Subcutaneous abdominal adipose tissue (tissue), 5 donors: ENCODE measurements around the gene TAF10.

Experiments used
- H3K27ac ChIP-seq: one replicate; pipeline ENCODE4 v1.7.0; 2013; ENCODE audit warnings: low read depth, mild to moderate bottlenecking, inconsistent platforms, low read length, moderate library complexity
- H3K27me3 ChIP-seq, 5 donors: one replicate each; pipeline ENCODE4 v1.7.0; 2013; ENCODE audit warnings: low read length in 5 of 5, inconsistent platforms in 1 of 5; ENCODE audit not compliant: control insufficient read depth in 5 of 5, insufficient read depth in 4 of 5
- H3K36me3 ChIP-seq, 5 donors: one replicate each; pipeline ENCODE4 v1.7.0; 2013; ENCODE audit warnings: low read length in 5 of 5; ENCODE audit not compliant: control insufficient read depth in 5 of 5, insufficient read depth in 5 of 5
- H3K4me1 ChIP-seq, 5 donors: one replicate each; pipeline ENCODE4 v1.7.0; 2013; ENCODE audit warnings: low read length in 5 of 5, mild to moderate bottlenecking in 3 of 5, moderate library complexity in 1 of 5; ENCODE audit not compliant: control insufficient read depth in 5 of 5, insufficient read depth in 5 of 5
- H3K4me3 ChIP-seq, 5 donors: one replicate each; pipeline ENCODE4 v1.7.0; 2013; ENCODE audit warnings: low read length in 5 of 5, low read depth in 1 of 5
- H3K9ac ChIP-seq, 5 donors: one replicate each; pipeline ENCODE4 v1.7.0; 2013; ENCODE audit warnings: low read length in 5 of 5, mild to moderate bottlenecking in 4 of 5, moderate library complexity in 3 of 5
- H3K9me3 ChIP-seq, 5 donors: one replicate each; pipeline ENCODE4 v1.7.0; 2013; ENCODE audit warnings: low read length in 5 of 5; ENCODE audit not compliant: control insufficient read depth in 5 of 5
- donor health status: healthy.
- donor health status: healthy.
- donor health status: healthy.
- donor health status: healthy.
- donor health status: healthy.

TAF10 gene

GRCh38 chr11:6570691-6571427, 41.2 kb downstream of the TAF10 start:
- Histone ChIP-seq H3K27ac (no peak overlapping the region), H3K27me3 (no peaks in the 10 kb centered on the region), H3K4me1 (peaks cover 1 to 17% (median 9%) of the 10 kb centered on the region in 5 donors), H3K36me3 (peaks cover 0 to 25% (median 8%) of the 10 kb centered on the region in 5 donors), H3K9me3 (no peaks in the 10 kb centered on the region), H3K9ac (no peak overlapping the region), H3K4me3 (peak overlapping the region in 1 of 5 donors; percentile 12)

- Histone ChIP-seq H3K9ac (no peak overlapping the region), H3K4me1 (peaks cover 1 to 9% (median 8%) of the 10 kb centered on the region in 5 donors), H3K27me3 (no peaks in the 10 kb centered on the region), H3K4me3 (no peak overlapping the region), H3K36me3 (peaks cover 0 to 26% (median 8%) of the 10 kb centered on the region in 5 donors), H3K9me3 (no peaks in the 10 kb centered on the region), H3K27ac (no peak overlapping the region)
Observed at GRCh38 chr11:6569706-6570105, 42.3 kb downstream of the TAF10 start.

DNA sequence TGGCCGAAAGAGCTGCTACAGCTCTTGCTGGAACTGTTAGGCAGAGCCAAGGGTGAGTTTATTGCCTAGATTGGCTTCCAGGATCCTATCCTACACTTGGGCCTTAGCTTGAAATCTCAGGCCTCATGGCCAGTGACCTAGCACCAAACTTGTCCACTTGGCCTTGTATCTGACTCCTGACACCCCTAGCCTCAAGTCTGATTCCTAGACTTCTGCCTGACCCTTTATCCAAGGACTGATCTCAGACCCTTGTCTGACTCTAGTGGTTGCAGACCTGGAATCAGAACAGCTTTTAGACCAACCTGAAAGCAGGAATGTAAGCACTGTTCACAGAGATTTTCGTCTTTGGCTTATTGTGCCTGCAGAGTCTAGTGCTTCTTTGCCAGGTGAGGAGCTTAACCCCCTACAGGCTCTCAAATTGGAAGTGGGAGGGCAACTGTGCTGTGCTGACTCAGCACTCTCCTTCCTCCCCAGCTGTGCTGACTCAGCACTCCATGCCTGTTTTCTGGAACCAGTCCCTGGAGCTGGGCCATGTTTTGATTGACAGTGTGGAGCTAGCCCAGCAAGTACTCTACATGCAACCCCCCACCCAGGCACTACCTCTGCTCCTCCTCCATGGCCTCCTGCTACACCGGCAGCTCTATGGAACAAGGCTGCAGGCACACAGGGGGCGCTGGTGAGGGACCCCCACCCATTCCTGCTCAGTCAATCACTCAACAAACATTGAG, 43.7 kb downstream of the TAF10 start:
- Histone ChIP-seq H3K9me3 (no peaks in the 10 kb centered on the region), H3K9ac (no peak overlapping the region), H3K27me3 (no peaks in the 10 kb centered on the region), H3K4me3 (no peak overlapping the region), H3K27ac (no peak overlapping the region), H3K36me3 (peaks cover 0 to 39% (median 19%) of the 10 kb centered on the region in 5 donors), H3K4me1 (peaks cover 1 to 9% (median 8%) of the 10 kb centered on the region in 5 donors)

GRCh38 chr11:6567371-6567745, 44.7 kb downstream of the TAF10 start:
- Histone ChIP-seq H3K27ac (no peak overlapping the region), H3K9ac (no peak overlapping the region), H3K4me3 (no peak overlapping the region)

GRCh38 chr11:6566704-6567370, 45.2 kb downstream of the TAF10 start:
- H3K27ac ChIP-seq, result no peak overlapping the region
- H3K9me3 ChIP-seq, result no peaks in the 10 kb centered on the region
- H3K27me3 ChIP-seq, result no peaks in the 10 kb centered on the region
- H3K4me1 ChIP-seq, result peaks cover 1 to 9% (median 8%) of the 10 kb centered on the region in 5 donors
- H3K4me3 ChIP-seq, result no peak overlapping the region
- H3K36me3 ChIP-seq, result peaks cover 0 to 43% (median 23%) of the 10 kb centered on the region in 5 donors
- H3K9ac ChIP-seq, result no peak overlapping the region

More at GRCh38 chr11:6567371-6567745, 44.7 kb downstream of the TAF10 start:
- H3K27me3 ChIP-seq, result no peaks in the 10 kb centered on the region
- peaks cover 0 to 43% (median 23%) of the 10 kb centered on the region in 5 donors for H3K36me3 ChIP-seq
- no peaks in the 10 kb centered on the region for H3K9me3 ChIP-seq
- H3K4me1 ChIP-seq, result peaks cover 1 to 9% (median 8%) of the 10 kb centered on the region in 5 donors

GRCh38 chr11:6565988-6566703, 45.9 kb downstream of the TAF10 start:
- Histone ChIP-seq H3K4me1 (peaks cover 1 to 9% (median 8%) of the 10 kb centered on the region in 5 donors), H3K4me3 (no peak overlapping the region), H3K9me3 (no peaks in the 10 kb centered on the region), H3K9ac (no peak overlapping the region), H3K27me3 (no peaks in the 10 kb centered on the region), H3K36me3 (peaks cover 0 to 41% (median 23%) of the 10 kb centered on the region in 5 donors), H3K27ac (no peak overlapping the region)

- peaks cover 1 to 9% (median 8%) of the 10 kb centered on the region in 5 donors for H3K4me1 ChIP-seq
- peaks cover 0 to 33% (median 17%) of the 10 kb centered on the region in 5 donors for H3K36me3 ChIP-seq
- H3K27me3 ChIP-seq, result no peaks in the 10 kb centered on the region
- peak overlapping the region in 1 of 5 donors; percentile 10 for H3K9ac ChIP-seq
- no peak overlapping the region for H3K4me3 ChIP-seq
- no peaks in the 10 kb centered on the region for H3K9me3 ChIP-seq
- no peak overlapping the region for H3K27ac ChIP-seq
Observed at GRCh38 chr11:6565325-6565724, 46.7 kb downstream of the TAF10 start.

- Histone ChIP-seq H3K9me3 (no peaks in the 10 kb centered on the region), H3K27me3 (no peaks in the 10 kb centered on the region), H3K27ac (no peak overlapping the region), H3K4me1 (peaks cover 1 to 8% (median 6%) of the 10 kb centered on the region in 5 donors), H3K36me3 (peaks cover 0 to 39% (median 20%) of the 10 kb centered on the region in 5 donors), H3K9ac (no peak overlapping the region), H3K4me3 (no peak overlapping the region)
Observed at GRCh38 chr11:6563667-6564066, 48.3 kb downstream of the TAF10 start.

DNA sequence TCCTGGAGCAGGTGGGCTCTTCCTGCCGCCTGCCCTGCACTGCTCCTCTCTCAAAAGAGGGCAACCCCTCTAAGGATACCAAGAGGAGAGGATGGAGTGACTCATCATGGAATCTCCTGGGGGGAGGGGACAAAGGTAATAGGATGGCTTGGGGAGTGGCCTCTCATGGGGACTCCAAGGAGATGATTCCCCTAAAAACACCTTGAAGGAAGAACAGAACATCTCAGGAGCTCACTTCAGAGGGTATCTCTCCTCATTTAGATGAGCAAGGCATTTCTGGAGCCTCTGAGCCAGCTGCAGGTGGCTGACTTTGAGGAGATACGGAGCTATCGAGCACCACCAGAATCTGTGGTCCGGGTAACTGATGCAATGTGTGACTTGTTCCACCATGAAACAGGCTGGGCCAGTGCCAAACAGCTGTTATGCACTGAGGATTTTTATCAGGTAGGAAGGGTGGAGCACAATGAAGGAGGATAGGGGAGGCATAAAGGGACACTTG, 48.8 kb downstream of the TAF10 start:
- Histone ChIP-seq H3K27ac (no peak overlapping the region), H3K27me3 (no peaks in the 10 kb centered on the region), H3K36me3 (peaks cover 0 to 42% (median 20%) of the 10 kb centered on the region in 5 donors), H3K4me3 (no peak overlapping the region), H3K9me3 (no peaks in the 10 kb centered on the region), H3K9ac (no peak overlapping the region), H3K4me1 (peaks cover under 1 to 3% (median 1%) of the 10 kb centered on the region in 5 donors)
